Uterus (tissue), 2 donors: ENCODE measurements around the gene SLC6A8.

ENCODE experiments used
- POLR2A ChIP-seq, 2 donors: fragments of 450-650 bp; IDR thresholded peaks; one replicate each; pipeline ENCODE4 v1.6.1; 2016; ENCODE audit warnings: antibody characterized with exemption in 2 of 2, mild to moderate bottlenecking in 1 of 2, moderate library complexity in 1 of 2
- TF ChIP-seq, protein P1 (sequence below), 4 experiments: fragments of 200-600 bp in 2 of 4; fragments of 450-650 bp in 2 of 4; sonication (generic) in 2 of 4; IDR thresholded peaks; one replicate each; pipeline ENCODE4 v1.5.1; 2016 to 2019; ENCODE audit warnings: antibody characterized with exemption in 4 of 4, mild to moderate bottlenecking in 2 of 4, moderate library complexity in 1 of 4

GRCh38 chrX:153728951-153729631 lies 41.4 kb downstream of the SLC6A8 start:
- TF ChIP-seq, protein P1, sequence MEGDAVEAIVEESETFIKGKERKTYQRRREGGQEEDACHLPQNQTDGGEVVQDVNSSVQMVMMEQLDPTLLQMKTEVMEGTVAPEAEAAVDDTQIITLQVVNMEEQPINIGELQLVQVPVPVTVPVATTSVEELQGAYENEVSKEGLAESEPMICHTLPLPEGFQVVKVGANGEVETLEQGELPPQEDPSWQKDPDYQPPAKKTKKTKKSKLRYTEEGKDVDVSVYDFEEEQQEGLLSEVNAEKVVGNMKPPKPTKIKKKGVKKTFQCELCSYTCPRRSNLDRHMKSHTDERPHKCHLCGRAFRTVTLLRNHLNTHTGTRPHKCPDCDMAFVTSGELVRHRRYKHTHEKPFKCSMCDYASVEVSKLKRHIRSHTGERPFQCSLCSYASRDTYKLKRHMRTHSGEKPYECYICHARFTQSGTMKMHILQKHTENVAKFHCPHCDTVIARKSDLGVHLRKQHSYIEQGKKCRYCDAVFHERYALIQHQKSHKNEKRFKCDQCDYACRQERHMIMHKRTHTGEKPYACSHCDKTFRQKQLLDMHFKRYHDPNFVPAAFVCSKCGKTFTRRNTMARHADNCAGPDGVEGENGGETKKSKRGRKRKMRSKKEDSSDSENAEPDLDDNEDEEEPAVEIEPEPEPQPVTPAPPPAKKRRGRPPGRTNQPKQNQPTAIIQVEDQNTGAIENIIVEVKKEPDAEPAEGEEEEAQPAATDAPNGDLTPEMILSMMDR (IDR thresholded peaks at IDR 0.05), result no peak
- no peak for TF ChIP-seq POLR2A (IDR thresholded peaks at IDR 0.05)
